GM12878 (cell line): ENCODE results near the gene CFAP92. TPM values are rescaled to one million over a fixed set of nuclear protein-coding genes. Genes with fewer than 3 reads are reported as not detected.

ENCODE experiments used
- ATAC-seq: fragments of 200-7000 bp; cut with Tn5 transposase; 3 replicates; pipeline ENCODE4 v1.9.1; 2020; ENCODE audit warnings: mild to moderate bottlenecking, moderate library complexity
- BruUV-seq: library from RNA; stranded (reverse); fragments of 400-500 nt; replicated peaks from 2 replicates; lab custom pipeline; 2021; lab: Mats Ljungman, UMichigan
- CTCF ChIA-PET: fragments of 300-600 bp; sonication (Branson Sonifier 250); formaldehyde crosslinking; extraction: SDS; loops from one replicate; lab custom pipeline; 2021; ENCODE audit warnings: inconsistent platforms; lab: Yijun Ruan, JAX
- POLR2A ChIA-PET: fragments of 350-600 bp; formaldehyde crosslinking; extraction: SDS; loops from one replicate; lab custom pipeline; 2021; ENCODE audit warnings: inconsistent platforms; lab: Charles Lee
- RAD21 ChIA-PET: fragments of 300-600 bp; sonication (Branson Sonifier 250); formaldehyde crosslinking; loops from one replicate; lab custom pipeline; 2023; ENCODE audit warnings: antibody characterized with exemption; ENCODE audit not compliant: unreplicated experiment; lab: Charles Lee
- SMC1A ChIA-PET: fragments of 300-600 bp; sonication (Branson Sonifier 250); formaldehyde crosslinking; loops from one replicate; lab custom pipeline; 2023; ENCODE audit not compliant: unreplicated experiment, uncharacterized antibody; lab: Charles Lee
- DNase-seq: peaks from one replicate; pipeline ENCODE4 v3.0.0-alpha.2; 2011; ENCODE audit warnings: low read depth, low spot score
- FAIRE-seq: peaks from 3 replicates; lab custom pipeline; 2011; peaks lifted over from hg19 to GRCh38; lab: Jason Lieb, UNC
- H2AFZ ChIP-seq: 2 replicates; pipeline ENCODE4 v1.6.0; 2011; ENCODE audit warnings: low read depth, low read length, control low read depth; ENCODE audit not compliant: control insufficient read depth
- H3K27ac ChIP-seq: 2 replicates; pipeline ENCODE4 v1.5.1; 2011; ENCODE audit warnings: control low read depth; ENCODE audit not compliant: control insufficient read depth, insufficient read depth
- H3K27me3 ChIP-seq, 2 experiments: replicated peaks in 1 of 2; 2 replicates each; pipeline versions ENCODE4 v1.6.0 to v1.6.1; 2011; ENCODE audit warnings: low read length in 1 of 2; ENCODE audit not compliant: control insufficient read depth in 2 of 2, insufficient read depth in 2 of 2
- H3K36me3 ChIP-seq, 2 experiments: 2 replicates each; pipeline ENCODE4 v1.5.1; 2011; ENCODE audit warnings: low read length in 1 of 2; ENCODE audit not compliant: control insufficient read depth in 2 of 2, insufficient read depth in 2 of 2
- H3K4me1 ChIP-seq: 2 replicates; pipeline ENCODE4 v1.6.1; 2011; ENCODE audit warnings: mild to moderate bottlenecking, low read length, moderate library complexity, mixed read lengths; ENCODE audit not compliant: control insufficient read depth, insufficient read depth
- H3K4me2 ChIP-seq: 2 replicates; pipeline ENCODE4 v1.6.0; 2011; ENCODE audit warnings: control low read depth; ENCODE audit not compliant: control insufficient read depth, insufficient read depth
- H3K4me3 ChIP-seq: fragments of 200-600 bp; sonication (generic); 2 replicates; pipeline ENCODE4 v1.5.1; 2016
- H3K79me2 ChIP-seq: 2 replicates; pipeline ENCODE4 v1.6.0; 2011; ENCODE audit warnings: low read length; ENCODE audit not compliant: control insufficient read depth, insufficient read depth
- H3K9ac ChIP-seq: 2 replicates; pipeline ENCODE4 v1.8.0; 2011; ENCODE audit warnings: low read length, control low read depth, mixed read lengths; ENCODE audit not compliant: control insufficient read depth, insufficient read depth
- H3K9me3 ChIP-seq: replicated peaks from 3 replicates; pipeline ENCODE4 v1.5.1; 2011; ENCODE audit warnings: mild to moderate bottlenecking, low read length; ENCODE audit not compliant: control insufficient read depth, insufficient read depth
- H4K20me1 ChIP-seq: 2 replicates; pipeline ENCODE4 v1.6.0; 2011; ENCODE audit not compliant: control insufficient read depth, insufficient read depth
- CEBPB ChIP-seq, 2 experiments: fragments of 150-350 bp in 1 of 2; IDR thresholded peaks; 2 replicates each; pipeline ENCODE4 v1.6.1; 2012 to 2014; ENCODE audit warnings: low read depth in 2 of 2, low read length in 2 of 2, borderline replicate concordance in 1 of 2, inconsistent platforms in 1 of 2
- DPF2 ChIP-seq: fragments of 450-650 bp; IDR thresholded peaks from 2 replicates; pipeline ENCODE4 v1.6.1; 2017; ENCODE audit warnings: mild to moderate bottlenecking
- KAT2A ChIP-seq: conservative IDR thresholded peaks from 2 replicates; pipeline ENCODE4 v1.6.1; 2011; ENCODE audit warnings: low read depth, low read length; ENCODE audit not compliant: control insufficient read depth
- NR2F1 ChIP-seq: fragments of 450-650 bp; conservative IDR thresholded peaks from 2 replicates; pipeline ENCODE4 v1.6.1; 2017; ENCODE audit warnings: mild to moderate bottlenecking
- RCOR1 ChIP-seq: conservative IDR thresholded peaks from 2 replicates; pipeline ENCODE4 v1.6.1; 2012; ENCODE audit warnings: low read depth, low read length, improper control_type of control experiment
- SIX5 ChIP-seq: IDR thresholded peaks from 2 replicates; pipeline ENCODE4 v1.6.1; 2011; ENCODE audit warnings: mild to moderate bottlenecking, low read depth, low read length, moderate library complexity; ENCODE audit not compliant: severe bottlenecking
- WGBS: methylation state at CpG from one replicate; pipeline ENCODE4 v1.1.6; 2016; ENCODE audit warnings: low lambda C conversion rate; ENCODE audit not compliant: insufficient replicate concordance, insufficient coverage; ENCODE audit errors: missing lambda C conversion rate; 5-methylcytosine and 5-hydroxymethylcytosine counted together
- in situ Hi-C: fragments of 300-500 bp; cut with MboI; formaldehyde crosslinking; loops from 9 replicates; pipeline ENCODE4 v1.14.3; 2018; ENCODE audit warnings: mixed read lengths
- intact Hi-C: fragments of 100-400 bp; cut with micrococcal nuclease; formaldehyde crosslinking; loops from one replicate; pipeline ENCODE4 v1.14.2; 2022; ENCODE audit not compliant: unreplicated experiment
- polyA plus RNA-seq, 11 experiments: library from polyadenylated mRNA; depleted of rRNA in 4 of 11; unstranded in 6 of 11; stranded (reverse) in 5 of 11; fragments of >200 nt; fragmentation: Nextera tagmentation in 4 of 11; fragmentation: Illumina TruSeq in 1 of 11; extraction: Ambion mirVana in 4 of 11; extraction: Trizol in 1 of 11; gene quantifications; 1 replicate in 1 of 11; 2 replicates in 10 of 11; pipeline versions ENCODE4 v1.2.1 to v1.2.3, GENCODE V29; 2011 to 2016; ENCODE audit warnings: inconsistent platforms in 2 of 11, missing spikeins in 2 of 11, low read depth in 1 of 11
- total RNA-seq, 4 experiments: library from RNA; depleted of rRNA in 3 of 4; stranded (reverse); fragments of >200 nt in 3 of 4; fragmentation: Illumina TruSeq in 1 of 4; extraction: Trizol in 1 of 4; gene quantifications; 2 replicates each; pipeline versions ENCODE4 v1.2.1 to v1.2.3, GENCODE V29; 2013 to 2021
- TF ChIP-seq, protein P1 (sequence below): fragments of 450-650 bp; IDR thresholded peaks from 2 replicates; pipeline ENCODE4 v1.6.1; 2017; ENCODE audit warnings: antibody characterized with exemption, mild to moderate bottlenecking, moderate library complexity

CFAP92 gene
- total and polyA plus RNA-seq, 10 of the 15 experiments (the other 5 are each of a cell fraction or from before 2014, with no cell fraction given) = 0.05 to 0.52 (median 0.14) TPM; not detected in 7

DNA sequence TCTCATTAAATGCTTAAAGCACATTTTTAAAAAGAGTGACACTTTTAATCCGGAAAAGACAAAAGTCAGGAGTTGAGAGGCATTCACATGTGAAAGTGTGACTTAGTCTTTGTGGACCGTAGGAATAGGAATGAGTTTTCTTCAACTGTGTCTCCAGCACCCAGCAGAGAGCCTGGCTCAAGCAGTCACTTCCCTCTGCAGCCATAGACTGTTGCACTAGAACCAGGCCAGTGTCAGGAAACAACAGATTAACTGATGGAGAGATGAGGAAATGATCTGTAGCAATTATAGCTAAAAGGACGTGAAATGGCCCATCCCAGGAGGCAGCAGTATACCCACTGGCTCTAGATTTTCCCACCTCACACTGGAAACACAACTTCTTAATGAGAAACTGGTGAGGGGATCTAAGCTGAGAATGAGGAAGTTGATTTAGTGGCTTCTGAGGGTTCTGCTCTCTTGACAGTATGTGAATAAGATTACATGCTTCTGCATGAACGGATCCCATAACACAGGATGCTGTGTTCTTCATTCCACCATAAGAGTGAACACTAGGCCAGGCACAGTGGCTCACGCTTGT lies 19.8 kb downstream of the CFAP92 start (continued):
- TF ChIP-seq, protein P1, sequence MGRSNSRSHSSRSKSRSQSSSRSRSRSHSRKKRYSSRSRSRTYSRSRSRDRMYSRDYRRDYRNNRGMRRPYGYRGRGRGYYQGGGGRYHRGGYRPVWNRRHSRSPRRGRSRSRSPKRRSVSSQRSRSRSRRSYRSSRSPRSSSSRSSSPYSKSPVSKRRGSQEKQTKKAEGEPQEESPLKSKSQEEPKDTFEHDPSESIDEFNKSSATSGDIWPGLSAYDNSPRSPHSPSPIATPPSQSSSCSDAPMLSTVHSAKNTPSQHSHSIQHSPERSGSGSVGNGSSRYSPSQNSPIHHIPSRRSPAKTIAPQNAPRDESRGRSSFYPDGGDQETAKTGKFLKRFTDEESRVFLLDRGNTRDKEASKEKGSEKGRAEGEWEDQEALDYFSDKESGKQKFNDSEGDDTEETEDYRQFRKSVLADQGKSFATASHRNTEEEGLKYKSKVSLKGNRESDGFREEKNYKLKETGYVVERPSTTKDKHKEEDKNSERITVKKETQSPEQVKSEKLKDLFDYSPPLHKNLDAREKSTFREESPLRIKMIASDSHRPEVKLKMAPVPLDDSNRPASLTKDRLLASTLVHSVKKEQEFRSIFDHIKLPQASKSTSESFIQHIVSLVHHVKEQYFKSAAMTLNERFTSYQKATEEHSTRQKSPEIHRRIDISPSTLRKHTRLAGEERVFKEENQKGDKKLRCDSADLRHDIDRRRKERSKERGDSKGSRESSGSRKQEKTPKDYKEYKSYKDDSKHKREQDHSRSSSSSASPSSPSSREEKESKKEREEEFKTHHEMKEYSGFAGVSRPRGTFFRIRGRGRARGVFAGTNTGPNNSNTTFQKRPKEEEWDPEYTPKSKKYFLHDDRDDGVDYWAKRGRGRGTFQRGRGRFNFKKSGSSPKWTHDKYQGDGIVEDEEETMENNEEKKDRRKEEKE = no peak

DNA sequence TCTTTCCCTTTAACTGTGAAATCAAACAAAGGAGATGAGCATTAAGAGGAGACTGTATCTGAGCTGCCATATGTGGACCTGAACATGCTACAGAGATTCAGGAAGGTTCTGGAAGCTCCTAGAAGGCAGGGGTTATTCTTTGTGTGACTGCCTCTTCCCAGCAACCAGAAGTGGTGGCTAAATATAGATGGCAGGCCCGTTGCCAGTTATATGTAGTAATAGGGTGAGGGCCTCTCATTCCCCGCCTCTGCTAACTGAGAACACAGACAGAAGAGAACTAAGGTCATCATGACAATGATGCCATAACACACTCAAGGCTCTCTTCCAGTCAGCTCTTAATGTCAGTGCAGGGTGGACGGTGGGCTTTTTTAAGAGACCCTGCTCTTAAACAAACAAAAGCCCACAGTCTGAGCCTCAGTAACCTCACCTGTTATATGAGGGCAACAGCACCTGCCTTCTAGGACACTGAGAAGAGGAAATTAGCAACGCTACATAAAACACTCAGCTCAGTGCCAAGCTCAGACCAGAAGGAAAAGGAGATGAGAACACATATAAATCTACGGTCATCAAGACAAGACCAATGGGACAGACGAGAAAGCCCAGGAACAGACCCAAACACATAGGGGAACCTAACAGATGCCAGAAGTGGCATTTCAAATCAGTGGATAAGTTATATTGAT lies 22.3 kb downstream of the CFAP92 start:
- CTCF ChIA-PET = interaction anchor here (0.6 to 3.8 kb wide), 34 partner anchors 14 to 464 kb away, joined by 3 to 120 read pairs (median 8); partner anchors contain the start of genes ACAD9, CFAP92, COPG1 and ISY1
- 41% methylated on average over 6 of the region's 6 CpGs for WGBS

More for the DNA sequence above, 22.3 kb downstream of the CFAP92 start:
- no peak overlapping the region for H2AFZ ChIP-seq
- H4K20me1 ChIP-seq = no peaks in the 10 kb centered on the region
- SMC1A ChIA-PET = interaction anchor here (0.5 to 4.0 kb wide), 11 partner anchors 21 to 345 kb away, joined by 3 to 53 read pairs (median 9); partner anchors contain the start of gene ACAD9
- H3K4me1 ChIP-seq = no peaks in the 10 kb centered on the region
- H3K27ac ChIP-seq = no peak overlapping the region
- H3K9ac ChIP-seq = no peak overlapping the region
- DNase-seq (no peak), FAIRE-seq (no peak), ATAC-seq (no peak)
- TF ChIP-seq KAT2A = no peak
- no peak for TF ChIP-seq DPF2
- no peak for TF ChIP-seq NR2F1
- TF ChIP-seq RCOR1 = no peak
- no peak for TF ChIP-seq CEBPB (IDR thresholded peaks at IDR 0.05; ENCODE audit: borderline replicate concordance in 1 of 2, low read depth in 2 of 2, low read length in 2 of 2)
- TF ChIP-seq SIX5 = no peak
- no peak overlapping the region for H3K4me3 ChIP-seq
- no peaks in the 10 kb centered on the region for H3K36me3 ChIP-seq
- RAD21 ChIA-PET = interaction anchor here (0.6 to 3.1 kb wide), 13 partner anchors 10 to 668 kb away, joined by 3 to 50 read pairs (median 5); a partner anchor contains a TSS
- intact Hi-C loops = no loop called here
- no peak overlapping the region for H3K4me2 ChIP-seq
- no peaks in the 10 kb centered on the region for H3K9me3 ChIP-seq
- H3K79me2 ChIP-seq = no peaks in the 10 kb centered on the region
- no TSS peak for BruUV-seq
- H3K27me3 ChIP-seq = no peaks in the 10 kb centered on the region; a peak in 1 of 4 replicates
- POLR2A ChIA-PET = no interaction called here
- in situ Hi-C loops = loop anchor here (5.0 kb wide), 1 partner anchor 276 kb away; the partner anchor contains the start of gene COPG1
